GM12891 (cell line): Measurements from ENCODE around the gene HMGN1.

Source experiments
- POLR2A ChIP-seq: IDR thresholded peaks from 2 replicates; pipeline ENCODE4 v1.6.1; 2011; ENCODE audit warnings: low read depth, low read length, control low read depth
- POLR2AphosphoS5 ChIP-seq: IDR thresholded peaks from 2 replicates; pipeline ENCODE4 v1.6.1; 2011; ENCODE audit warnings: low read depth, low read length, control low read depth
- TAF1 ChIP-seq: IDR thresholded peaks from 2 replicates; pipeline ENCODE4 v1.6.1; 2011; ENCODE audit warnings: low read depth, low read length, control low read depth

DNA sequence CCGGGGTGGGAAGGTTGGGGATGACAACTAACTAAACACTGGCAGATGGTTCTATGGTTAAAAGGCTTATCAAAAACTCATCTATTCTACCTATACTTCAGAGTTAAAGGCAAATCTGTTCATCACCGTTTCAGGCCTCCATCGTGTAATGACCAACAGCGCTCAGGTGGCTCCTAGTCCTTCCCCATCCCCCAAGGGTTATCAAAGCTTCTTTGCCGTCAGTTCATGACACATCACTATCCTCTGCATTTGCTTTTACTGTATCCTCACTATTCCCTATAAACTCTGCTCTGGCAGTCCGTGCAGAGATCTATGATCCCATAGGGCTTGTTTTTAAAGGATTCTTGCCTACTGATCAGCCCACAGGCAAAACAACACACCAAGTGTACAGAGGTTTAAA lies 8.2 kb downstream of the HMGN1 start:
- TF ChIP-seq TAF1 = no peak
- TF ChIP-seq POLR2A = no peak
- no peak for TF ChIP-seq POLR2AphosphoS5
